Osteocyte (in vitro differentiated cells): ENCODE results near the gene SUZ12. TPM values are rescaled to one million over a fixed set of nuclear protein-coding genes. Genes with fewer than 3 reads are reported as not detected.
"Not testable (repeated sequence)": the region's sequence is repeated elsewhere in the genome, so short reads cannot be mapped to it uniquely, and the experiment has no call there.

Experiments used
- DNase-seq: peaks from one replicate; pipeline ENCODE4 v3.0.0; 2021; ENCODE audit warnings: mixed read lengths; ENCODE audit not compliant: unreplicated experiment; ENCODE audit errors: extremely low spot score
- H3K27ac Mint-ChIP-seq: one replicate; pipeline ENCODE4 v1.8.0; 2021; ENCODE audit warnings: mild to moderate bottlenecking, mixed read lengths; ENCODE audit not compliant: unreplicated experiment
- H3K27me3 Mint-ChIP-seq: one replicate; pipeline ENCODE4 v1.8.0; 2021; ENCODE audit warnings: mixed read lengths; ENCODE audit not compliant: unreplicated experiment
- H3K36me3 Mint-ChIP-seq: one replicate; pipeline ENCODE4 v1.8.0; 2021; ENCODE audit warnings: mixed read lengths; ENCODE audit not compliant: unreplicated experiment
- H3K4me1 Mint-ChIP-seq: one replicate; pipeline ENCODE4 v1.8.0; 2021; ENCODE audit warnings: mixed read lengths; ENCODE audit not compliant: unreplicated experiment
- H3K4me3 Mint-ChIP-seq: one replicate; pipeline ENCODE4 v1.8.0; 2021; ENCODE audit warnings: mild to moderate bottlenecking, moderate library complexity, mixed read lengths; ENCODE audit not compliant: unreplicated experiment
- H3K9me3 Mint-ChIP-seq: one replicate; pipeline ENCODE4 v1.8.0; 2021; ENCODE audit warnings: mixed read lengths; ENCODE audit not compliant: unreplicated experiment
- CTCF ChIP-seq: fragments of 200-600 bp; sonication (generic); IDR thresholded peaks from 2 replicates; pipeline ENCODE4 v1.5.0; 2021; ENCODE audit warnings: antibody characterized with exemption, mild to moderate bottlenecking, moderate library complexity
- long read RNA-seq: library from polyadenylated mRNA; unstranded; transcript quantifications from one replicate; pipeline ENCODE4 v2.0.0, GENCODE V29; 2021
- total RNA-seq: library from RNA; stranded (reverse); gene quantifications from 2 replicates; pipeline ENCODE4 v1.2.1, GENCODE V29; 2021

Gene SUZ12
- total RNA-seq, result 25.4 and 27.5 TPM in 2 replicates
- long read RNA-seq, partial matches to known transcripts, result 19 of 22 reads
- long read RNA-seq, other reads (novel, unspliced or antisense), result 2 of 22 reads

DNA sequence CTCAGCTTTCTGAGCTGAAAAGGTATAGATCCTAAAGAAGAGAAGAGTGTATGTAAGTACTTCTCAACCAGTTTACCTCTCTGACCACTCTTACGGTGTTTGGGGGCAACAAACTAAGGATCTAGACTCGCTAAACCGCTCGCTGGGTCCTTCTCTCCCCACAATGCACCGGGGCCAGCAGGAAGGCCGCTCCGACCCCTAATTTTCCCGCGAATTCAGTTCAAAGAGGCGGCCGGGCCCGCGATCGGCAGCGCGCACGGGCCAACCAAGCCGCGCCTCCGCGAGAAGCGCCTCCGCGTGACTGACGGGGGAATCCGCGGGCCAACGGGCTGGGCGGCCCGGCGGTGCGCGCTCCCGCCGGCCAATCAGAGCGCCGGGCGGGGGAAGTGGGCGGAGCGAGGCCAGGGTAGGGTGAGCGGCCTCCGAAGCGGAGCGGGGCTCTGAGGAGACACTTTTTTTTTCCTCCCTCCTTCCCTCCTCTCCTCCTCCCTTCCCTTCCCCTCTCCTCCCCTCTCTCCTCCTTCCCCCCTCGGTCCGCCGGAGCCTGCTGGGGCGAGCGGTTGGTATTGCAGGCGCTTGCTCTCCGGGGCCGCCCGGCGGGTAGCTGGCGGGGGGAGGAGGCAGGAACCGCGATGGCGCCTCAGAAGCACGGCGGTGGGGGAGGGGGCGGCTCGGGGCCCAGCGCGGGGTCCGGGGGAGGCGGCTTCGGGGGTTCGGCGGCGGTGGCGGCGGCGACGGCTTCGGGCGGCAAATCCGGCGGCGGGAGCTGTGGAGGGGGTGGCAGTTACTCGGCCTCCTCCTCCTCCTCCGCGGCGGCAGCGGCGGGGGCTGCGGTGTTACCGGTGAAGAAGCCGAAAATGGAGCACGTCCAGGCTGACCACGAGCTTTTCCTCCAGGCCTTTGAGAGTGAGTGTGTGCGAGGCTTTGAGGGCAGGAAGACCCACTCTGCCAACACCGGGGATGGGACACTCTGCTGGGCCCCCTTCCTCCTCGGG lies at the start of gene SUZ12:
TSS of gene SUZ12 (plus strand) at position 393 of the 995 bp plus-strand sequence. CDS start at position 633, 240 bp downstream.
- peak; percentile 97 for DNase-seq
- Mint-ChIP-seq H3K4me3 (peak within 1 kb of the TSS; percentile 79), H3K27ac (peak within 1 kb of the TSS; percentile 81), H3K4me1 (peaks cover 20% of the 10 kb centered on the region)
- H3K27me3 Mint-ChIP-seq, H3K9me3 Mint-ChIP-seq, H3K36me3 Mint-ChIP-seq: not testable (repeated sequence)

GRCh38 chr17:31888124-31888523 lies 48.7 kb upstream of the SUZ12 start:
- no peak overlapping the region for H3K4me3 Mint-ChIP-seq
- TF ChIP-seq CTCF, result no peak

DNA sequence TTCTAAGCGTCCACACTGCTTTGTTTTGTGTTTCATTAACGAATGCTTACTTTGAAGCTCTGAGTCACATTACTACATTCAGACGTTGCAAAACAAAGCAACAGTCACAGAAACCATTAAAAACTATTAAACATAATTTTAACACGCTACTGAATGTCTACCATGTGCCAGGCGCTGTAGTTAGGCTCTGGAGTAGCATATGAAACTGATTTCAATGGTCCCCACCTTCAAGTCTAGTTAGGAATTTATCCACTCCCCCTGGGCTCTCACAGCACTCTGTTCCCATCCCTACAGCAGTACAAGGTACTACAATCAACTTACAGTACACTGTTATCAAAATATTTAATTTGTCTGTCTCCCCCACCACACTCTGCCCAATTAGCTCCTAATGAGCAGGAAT lies 35.9 kb upstream of the SUZ12 start:
- Mint-ChIP-seq H3K4me1 (peaks cover 9% of the 10 kb centered on the region), H3K4me3 (no peak overlapping the region)

More at GRCh38 chr17:31888124-31888523, 48.7 kb upstream of the SUZ12 start:
- no peaks in the 10 kb centered on the region for H3K27me3 Mint-ChIP-seq
- H3K9me3 Mint-ChIP-seq, result no peaks in the 10 kb centered on the region
- H3K36me3 Mint-ChIP-seq, result peaks cover 49% of the 10 kb centered on the region
- no peak overlapping the region for H3K27ac Mint-ChIP-seq
- H3K4me1 Mint-ChIP-seq, result no peaks in the 10 kb centered on the region
- DNase-seq, result no peak

DNA sequence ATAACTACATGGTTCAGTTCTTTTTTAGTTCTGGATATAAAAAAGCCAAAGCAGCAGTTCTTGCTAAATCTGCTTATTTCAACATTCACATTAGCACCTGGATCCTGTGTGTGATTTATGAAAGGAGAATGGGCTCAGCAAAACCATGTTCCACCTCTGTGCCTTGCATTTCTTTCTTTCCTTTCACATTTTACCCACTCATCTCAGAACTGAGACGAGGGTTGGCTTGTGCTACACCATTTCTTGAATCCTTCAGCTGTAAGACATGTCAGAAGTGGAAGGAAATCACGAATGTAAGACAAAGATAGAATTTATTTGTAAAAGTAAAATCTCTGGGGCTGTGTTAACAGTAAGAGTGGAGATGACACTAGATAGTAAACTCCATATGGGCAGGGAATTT lies 34.1 kb upstream of the SUZ12 start:
- Mint-ChIP-seq H3K27ac (no peak overlapping the region), H3K36me3 (no peaks in the 10 kb centered on the region), H3K4me1 (peaks cover 14% of the 10 kb centered on the region), H3K4me3 (no peak overlapping the region), H3K9me3 (no peaks in the 10 kb centered on the region), H3K27me3 (peaks cover 6% of the 10 kb centered on the region)
- TF ChIP-seq CTCF, result no peak
- no peak for DNase-seq

More for the DNA sequence above, 35.9 kb upstream of the SUZ12 start:
- TF ChIP-seq CTCF, result no peak
- Mint-ChIP-seq H3K9me3 (no peaks in the 10 kb centered on the region), H3K36me3 (peaks cover 5% of the 10 kb centered on the region), H3K27me3 (no peaks in the 10 kb centered on the region), H3K27ac (no peak overlapping the region)
- no peak for DNase-seq

- no peak for TF ChIP-seq CTCF
- Mint-ChIP-seq H3K4me1 (peaks cover 14% of the 10 kb centered on the region), H3K27ac (no peak overlapping the region), H3K36me3 (no peaks in the 10 kb centered on the region), H3K27me3 (peaks cover 6% of the 10 kb centered on the region), H3K4me3 (no peak overlapping the region), H3K9me3 (no peaks in the 10 kb centered on the region)
- no peak for DNase-seq
These were observed 33.4 kb upstream of the SUZ12 start for GRCh38 chr17:31903401-31903800.
